DOHH2 (cell line): Measurements from ENCODE around the gene CELA1.

ENCODE experiments used
- H3F3A ChIP-seq: fragments of 200-600 bp; sonication (generic), shearing (Covaris generic); 2 replicates; pipeline ENCODE4 v1.6.0; 2016; ENCODE audit warnings: antibody characterized with exemption, mild to moderate bottlenecking; ENCODE audit not compliant: control insufficient read depth, insufficient read depth
- H3K27ac ChIP-seq: fragments of 200-600 bp; sonication (generic); 2 replicates; pipeline ENCODE4 v1.5.1; 2014; ENCODE audit warnings: low read depth, mild to moderate bottlenecking, low read length, moderate library complexity
- H3K27me3 ChIP-seq: fragments of 200-600 bp; sonication (generic); 2 replicates; pipeline ENCODE4 v1.6.1; 2014; ENCODE audit warnings: mild to moderate bottlenecking, low read length, mixed read lengths; ENCODE audit not compliant: control insufficient read depth
- H3K36me3 ChIP-seq: fragments of 200-600 bp; sonication (generic); 2 replicates; pipeline ENCODE4 v1.6.1; 2014; ENCODE audit warnings: mild to moderate bottlenecking, low read length, moderate library complexity, mixed read lengths; ENCODE audit not compliant: control insufficient read depth
- H3K4me1 ChIP-seq: fragments of 200-600 bp; sonication (generic); 2 replicates; pipeline ENCODE4 v1.6.1; 2014; ENCODE audit warnings: mild to moderate bottlenecking, low read length, mixed read lengths; ENCODE audit not compliant: control insufficient read depth
- H3K4me2 ChIP-seq: fragments of 200-600 bp; sonication (generic); 2 replicates; pipeline ENCODE4 v1.6.0; 2014; ENCODE audit warnings: mild to moderate bottlenecking, low read length, moderate library complexity
- H3K4me3 ChIP-seq: fragments of 200-600 bp; sonication (generic); 2 replicates; pipeline ENCODE4 v1.5.1; 2014; ENCODE audit warnings: mild to moderate bottlenecking, low read length, mixed read lengths
- H3K79me2 ChIP-seq: fragments of 200-600 bp; sonication (generic); 2 replicates; pipeline ENCODE4 v1.6.1; 2014; ENCODE audit warnings: mild to moderate bottlenecking, low read length, mixed read lengths; ENCODE audit not compliant: control insufficient read depth
- H3K9me2 ChIP-seq: fragments of 200-600 bp; sonication (generic); replicated peaks from 2 replicates; pipeline ENCODE4 v1.6.1; 2014; ENCODE audit warnings: mild to moderate bottlenecking, low read length, mixed read lengths; ENCODE audit not compliant: control insufficient read depth
- H3K9me3 ChIP-seq: fragments of 200-600 bp; sonication (generic); 2 replicates; pipeline ENCODE4 v1.6.1; 2014; ENCODE audit warnings: antibody characterized with exemption, low read length, mixed read lengths; ENCODE audit not compliant: control insufficient read depth, insufficient read depth
- H4K20me1 ChIP-seq: fragments of 200-600 bp; sonication (generic); 2 replicates; pipeline ENCODE4 v1.6.0; 2014; ENCODE audit warnings: low read depth, mild to moderate bottlenecking, antibody characterized with exemption, low read length, moderate library complexity; ENCODE audit not compliant: control insufficient read depth, insufficient read depth
- CTCF ChIP-seq: fragments of 200-600 bp; sonication (generic); IDR thresholded peaks from one replicate; pipeline ENCODE4 v1.5.1; 2014; ENCODE audit warnings: antibody characterized with exemption, mild to moderate bottlenecking, low read depth, low read length; ENCODE audit not compliant: poor library complexity, severe bottlenecking
- EZH2phosphoT487 ChIP-seq: fragments of 200-600 bp; sonication (generic); IDR thresholded peaks from 2 replicates; pipeline ENCODE4 v1.6.1; 2017; ENCODE audit warnings: borderline replicate concordance, mild to moderate bottlenecking, antibody characterized with exemption, low read length, moderate library complexity, mixed read lengths

The CELA1 gene

GRCh38 chr12:51349026-51349425, 2.5 kb upstream of the CELA1 start:
- H4K20me1 ChIP-seq = no peaks in the 10 kb centered on the region; the same call in 1 of the 2 replicates
- TF ChIP-seq CTCF (no peak), EZH2phosphoT487 (no peak)
- H3K27me3 ChIP-seq = peaks cover 53% of the 10 kb centered on the region
- H3K4me1 ChIP-seq = no peaks in the 10 kb centered on the region
- no peaks in the 10 kb centered on the region for H3F3A ChIP-seq
- no peak overlapping the region for H3K27ac ChIP-seq
- no peaks in the 10 kb centered on the region for H3K79me2 ChIP-seq
- no peaks in the 10 kb centered on the region for H3K9me3 ChIP-seq
- H3K36me3 ChIP-seq = no peaks in the 10 kb centered on the region
- H3K9me2 ChIP-seq = no peaks in the 10 kb centered on the region
- H3K4me2 ChIP-seq = no peak overlapping the region
- H3K4me3 ChIP-seq = no peak overlapping the region

GRCh38 chr12:51348116-51348515, 1.6 kb upstream of the CELA1 start:
- TF ChIP-seq CTCF (no peak), EZH2phosphoT487 (no peak)
- Histone ChIP-seq H3K4me3 (no peak overlapping the region), H3K9me2 (no peaks in the 10 kb centered on the region), H3K4me1 (peaks cover 6% of the 10 kb centered on the region), H3K4me2 (no peak overlapping the region), H3K9me3 (no peaks in the 10 kb centered on the region), H3K27ac (no peak overlapping the region), H3K36me3 (no peaks in the 10 kb centered on the region), H3K79me2 (no peaks in the 10 kb centered on the region), H3K27me3 (peaks cover 58% of the 10 kb centered on the region), H3F3A (no peaks in the 10 kb centered on the region), H4K20me1 (no peaks in the 10 kb centered on the region)

- no peaks in the 10 kb centered on the region for H3K36me3 ChIP-seq
- no peak overlapping the region for H3K4me3 ChIP-seq
- H3K9me3 ChIP-seq = no peaks in the 10 kb centered on the region
- H3K27ac ChIP-seq = no peak overlapping the region
- H3K4me2 ChIP-seq = no peak overlapping the region
- no peak for TF ChIP-seq CTCF
- no peak for TF ChIP-seq EZH2phosphoT487
- peaks cover 10% of the 10 kb centered on the region for H3K4me1 ChIP-seq
- no peaks in the 10 kb centered on the region for H3K9me2 ChIP-seq
- peaks cover 49% of the 10 kb centered on the region for H3K27me3 ChIP-seq
- no peaks in the 10 kb centered on the region for H3F3A ChIP-seq
- H3K79me2 ChIP-seq = no peaks in the 10 kb centered on the region
- 0 out of 2 replicates have a peak, but pooled peaks cover 3% of the 10 kb centered on the region for H4K20me1 ChIP-seq
These were observed 798 bp downstream of the CELA1 start for GRCh38 chr12:51345681-51346080.
